ENCODE data around the gene BCL11B. TPM values are rescaled to one million over a fixed set of nuclear protein-coding genes. Genes with fewer than 3 reads are reported as not detected.

Gene BCL11B
- total RNA-seq, 1 donor from 2014 or later = 2.6 TPM

- no peak for TF ChIP-seq CTCF (IDR thresholded peaks at IDR 0.05; ENCODE audit: partially characterized antibody, unreplicated experiment)
- H3K36me3 Mint-ChIP-seq (ENCODE audit: unreplicated experiment) = no peaks in the 10 kb centered on the region
- peaks cover 12% of the 10 kb centered on the region for H3K9me3 Mint-ChIP-seq (ENCODE audit: unreplicated experiment)
- peaks cover 5% of the 10 kb centered on the region for H3K27me3 Mint-ChIP-seq (ENCODE audit: unreplicated experiment)
- no peak overlapping the region for H3K27ac Mint-ChIP-seq (ENCODE audit: unreplicated experiment)
- no peak overlapping the region for H3K4me3 Mint-ChIP-seq (ENCODE audit: unreplicated experiment)
- peaks cover 8% of the 10 kb centered on the region for H3K4me1 Mint-ChIP-seq (ENCODE audit: low read depth, unreplicated experiment)
- no peak for DNase-seq
These were observed 68.9 kb downstream of the BCL11B start for GRCh38 chr14:99203080-99203479.

- no peak for DNase-seq
- TF ChIP-seq CTCF (IDR thresholded peaks at IDR 0.05; ENCODE audit: partially characterized antibody, unreplicated experiment) = no peak
- Mint-ChIP-seq H3K27me3 (ENCODE audit: unreplicated experiment) (peaks cover 5% of the 10 kb centered on the region), H3K9me3 (ENCODE audit: unreplicated experiment) (peaks cover 12% of the 10 kb centered on the region), H3K36me3 (ENCODE audit: unreplicated experiment) (no peaks in the 10 kb centered on the region), H3K4me3 (ENCODE audit: unreplicated experiment) (no peak overlapping the region), H3K4me1 (ENCODE audit: low read depth, unreplicated experiment) (peaks cover 8% of the 10 kb centered on the region), H3K27ac (ENCODE audit: unreplicated experiment) (no peak overlapping the region)
These were observed 69.5 kb downstream of the BCL11B start for GRCh38 chr14:99202516-99202915.

GRCh38 chr14:99201351-99202073 is 70.5 kb downstream of the BCL11B start:
- no peak overlapping the region for H3K27ac Mint-ChIP-seq (ENCODE audit: unreplicated experiment)

GRCh38 chr14:99200654-99201005 is 71.4 kb downstream of the BCL11B start:
- no peak overlapping the region for H3K27ac Mint-ChIP-seq (ENCODE audit: unreplicated experiment)
- no peaks in the 10 kb centered on the region for H3K36me3 Mint-ChIP-seq (ENCODE audit: unreplicated experiment)
- no peak for TF ChIP-seq CTCF (IDR thresholded peaks at IDR 0.05; ENCODE audit: partially characterized antibody, unreplicated experiment)
- H3K4me1 Mint-ChIP-seq (ENCODE audit: low read depth, unreplicated experiment) = peaks cover 8% of the 10 kb centered on the region
- no peak overlapping the region for H3K4me3 Mint-ChIP-seq (ENCODE audit: unreplicated experiment)
- DNase-seq = no peak
- H3K27me3 Mint-ChIP-seq (ENCODE audit: unreplicated experiment) = peaks cover 4% of the 10 kb centered on the region
- H3K9me3 Mint-ChIP-seq (ENCODE audit: unreplicated experiment) = peaks cover 12% of the 10 kb centered on the region

More at GRCh38 chr14:99201351-99202073, 70.5 kb downstream of the BCL11B start:
- H3K36me3 Mint-ChIP-seq (ENCODE audit: unreplicated experiment) = no peaks in the 10 kb centered on the region
- H3K27me3 Mint-ChIP-seq (ENCODE audit: unreplicated experiment) = peaks cover 4% of the 10 kb centered on the region
- DNase-seq = no peak
- TF ChIP-seq CTCF (IDR thresholded peaks at IDR 0.05; ENCODE audit: partially characterized antibody, unreplicated experiment) = no peak
- H3K4me1 Mint-ChIP-seq (ENCODE audit: low read depth, unreplicated experiment) = peaks cover 8% of the 10 kb centered on the region
- H3K9me3 Mint-ChIP-seq (ENCODE audit: unreplicated experiment) = peaks cover 15% of the 10 kb centered on the region
- H3K4me3 Mint-ChIP-seq (ENCODE audit: unreplicated experiment) = no peak overlapping the region

GRCh38 chr14:99199846-99200653 is 71.9 kb downstream of the BCL11B start:
- H3K36me3 Mint-ChIP-seq (ENCODE audit: unreplicated experiment) = no peaks in the 10 kb centered on the region
- H3K4me3 Mint-ChIP-seq (ENCODE audit: unreplicated experiment) = no peak overlapping the region
- H3K27me3 Mint-ChIP-seq (ENCODE audit: unreplicated experiment) = peaks cover 4% of the 10 kb centered on the region
- DNase-seq = no peak
- peaks cover 13% of the 10 kb centered on the region for H3K9me3 Mint-ChIP-seq (ENCODE audit: unreplicated experiment)
- no peak overlapping the region for H3K27ac Mint-ChIP-seq (ENCODE audit: unreplicated experiment)
- H3K4me1 Mint-ChIP-seq (ENCODE audit: low read depth, unreplicated experiment) = peaks cover 8% of the 10 kb centered on the region
- TF ChIP-seq CTCF (IDR thresholded peaks at IDR 0.05; ENCODE audit: partially characterized antibody, unreplicated experiment) = no peak

Data from glutamatergic neuron (in vitro differentiated cells).